GM18507 (cell line): ENCODE results near the gene BMPR1B.
"Not testable (repeated sequence)": the region's sequence is repeated elsewhere in the genome, so short reads cannot be mapped to it uniquely, and the experiment has no call there.

ENCODE experiments used
- DNase-seq: peaks from one replicate; pipeline ENCODE4 v3.0.0; 2011; ENCODE audit warnings: low read depth; ENCODE audit not compliant: insufficient read length; ENCODE audit errors: extremely low spot score
- FAIRE-seq: peaks from 2 replicates; lab custom pipeline; 2011; peaks lifted over from hg19 to GRCh38; lab: Jason Lieb, UNC

BMPR1B gene

GRCh38 chr4:95102162-95102790, 344.5 kb downstream of the BMPR1B start:
- DNase-seq (no peak), FAIRE-seq (no peak)

- no peak for DNase-seq
These were observed 347.4 kb downstream of the BMPR1B start for GRCh38 chr4:95105112-95105511.

GRCh38 chr4:95105983-95106382, 348.2 kb downstream of the BMPR1B start:
- DNase-seq (no peak), FAIRE-seq (no peak)

More at GRCh38 chr4:95105112-95105511, 347.4 kb downstream of the BMPR1B start:
- no peak for FAIRE-seq

GRCh38 chr4:95106408-95106928, 348.7 kb downstream of the BMPR1B start:
- DNase-seq (no peak), FAIRE-seq (no peak)

DNA sequence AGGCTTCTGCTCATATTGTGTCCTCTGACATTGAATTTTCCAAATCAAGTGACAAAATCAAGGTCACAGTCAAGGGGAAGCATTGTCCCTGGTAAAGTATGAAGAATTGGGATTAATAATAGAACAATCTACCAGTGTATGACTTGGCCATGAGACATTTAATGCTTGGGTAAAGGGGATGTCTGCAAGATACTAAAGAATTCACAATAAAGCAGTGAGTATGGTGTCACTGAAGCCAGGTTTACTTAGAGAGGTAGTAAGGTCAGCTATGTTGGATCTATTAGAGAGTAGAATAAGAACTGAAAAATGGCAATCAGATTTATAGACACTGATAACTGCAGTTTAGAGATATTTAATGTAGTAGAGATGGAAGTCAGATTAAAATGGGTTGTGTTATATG, 349.2 kb downstream of the BMPR1B start:
- no peak for DNase-seq
- FAIRE-seq, result no peak

DNA sequence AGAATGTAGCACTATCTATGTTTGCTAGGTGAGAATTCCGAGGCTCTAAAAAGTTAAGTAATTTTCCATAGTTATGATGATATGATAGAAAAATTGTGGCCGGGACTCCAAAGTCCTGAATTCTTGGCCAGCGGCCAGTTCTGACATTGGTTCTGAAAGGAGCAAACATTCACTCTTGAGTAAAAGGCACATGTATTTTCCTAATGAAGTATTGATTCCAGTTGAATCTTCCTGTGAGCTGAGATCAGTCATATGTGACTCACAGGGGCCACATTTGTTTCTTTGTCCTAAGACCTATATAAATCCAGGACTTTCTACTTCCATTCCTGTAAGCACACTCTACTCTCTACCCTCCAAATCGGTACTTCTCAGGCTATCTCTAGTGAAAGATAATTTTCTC, 349.9 kb downstream of the BMPR1B start:
- FAIRE-seq (no peak), DNase-seq (no peak)

- FAIRE-seq (no peak), DNase-seq (no peak)
These were observed 351.2 kb downstream of the BMPR1B start for GRCh38 chr4:95108883-95109421.

- FAIRE-seq (no peak), DNase-seq (no peak)
These were observed 356.8 kb downstream of the BMPR1B start for GRCh38 chr4:95114521-95114920.

DNA sequence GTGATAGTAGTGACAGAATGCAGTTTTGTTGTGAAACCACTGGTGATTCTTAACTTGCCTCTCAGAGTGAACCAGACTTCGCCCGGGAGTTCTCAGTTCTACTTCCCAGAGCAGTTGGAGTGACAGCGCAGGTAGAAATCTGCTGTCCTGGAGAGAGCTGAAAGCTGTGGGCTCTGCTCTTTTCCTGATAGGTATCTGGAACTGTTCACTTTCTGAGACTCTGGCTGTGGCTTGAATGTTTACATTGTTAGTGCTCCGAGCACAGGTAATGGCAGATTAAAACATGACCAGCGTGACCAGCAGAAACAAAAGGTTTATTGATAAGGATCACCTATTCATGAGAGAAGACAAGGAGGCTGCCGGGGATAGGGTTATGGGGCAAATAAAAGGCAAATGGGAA, 360.7 kb downstream of the BMPR1B start:
- no peak for DNase-seq
- FAIRE-seq, result no peak

GRCh38 chr4:95120456-95120855, 362.7 kb downstream of the BMPR1B start:
- FAIRE-seq, result peak; percentile 59
- DNase-seq, result no peak

GRCh38 chr4:95122001-95122400, 364.2 kb downstream of the BMPR1B start:
- DNase-seq (no peak), FAIRE-seq (no peak)

DNA sequence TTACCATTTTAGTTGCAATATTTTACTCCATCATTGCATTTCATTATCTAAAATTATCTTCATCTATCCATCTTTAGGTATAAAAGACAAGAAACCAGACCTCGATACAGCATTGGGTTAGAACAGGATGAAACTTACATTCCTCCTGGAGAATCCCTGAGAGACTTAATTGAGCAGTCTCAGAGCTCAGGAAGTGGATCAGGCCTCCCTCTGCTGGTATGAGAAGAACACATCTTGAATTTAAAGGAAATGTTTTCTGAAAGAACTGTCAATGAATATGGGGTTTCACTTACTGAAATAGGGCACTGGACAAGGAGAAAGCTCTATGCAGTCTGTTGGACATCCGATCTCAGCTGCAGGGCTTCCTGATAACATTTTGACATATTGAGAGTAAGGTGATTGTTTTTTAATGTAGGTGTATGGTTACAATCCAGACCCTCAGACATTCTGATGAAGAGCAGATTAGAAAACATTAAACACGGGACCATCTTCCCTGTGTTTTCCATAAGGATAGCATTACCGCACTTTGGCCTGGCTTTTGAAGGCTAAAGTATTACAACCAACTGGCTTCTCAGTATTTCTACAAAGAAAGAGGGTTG, 367.2 kb downstream of the BMPR1B start:
- DNase-seq, result no peak
- no peak for FAIRE-seq

DNA sequence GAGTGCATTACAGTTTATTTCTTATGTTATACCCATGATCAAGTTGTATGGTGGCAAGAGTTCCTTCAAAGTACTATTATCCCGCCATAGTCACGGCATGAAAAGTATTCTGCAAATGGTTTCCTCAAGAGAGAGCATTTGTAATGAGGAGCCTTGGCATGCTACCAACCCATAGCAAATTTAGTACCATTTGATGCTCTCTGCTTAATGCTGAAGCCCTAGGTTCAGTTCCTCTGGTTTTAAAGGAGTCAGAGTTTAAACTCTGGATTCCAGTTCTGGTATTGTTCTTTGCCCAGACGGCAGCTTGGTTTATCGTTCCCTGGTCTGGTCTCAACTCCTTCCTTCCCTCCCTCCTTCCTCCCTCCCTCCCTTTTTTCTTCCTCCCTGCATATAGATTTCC, 371.3 kb downstream of the BMPR1B start:
- DNase-seq, result no peak
- no peak for FAIRE-seq

DNA sequence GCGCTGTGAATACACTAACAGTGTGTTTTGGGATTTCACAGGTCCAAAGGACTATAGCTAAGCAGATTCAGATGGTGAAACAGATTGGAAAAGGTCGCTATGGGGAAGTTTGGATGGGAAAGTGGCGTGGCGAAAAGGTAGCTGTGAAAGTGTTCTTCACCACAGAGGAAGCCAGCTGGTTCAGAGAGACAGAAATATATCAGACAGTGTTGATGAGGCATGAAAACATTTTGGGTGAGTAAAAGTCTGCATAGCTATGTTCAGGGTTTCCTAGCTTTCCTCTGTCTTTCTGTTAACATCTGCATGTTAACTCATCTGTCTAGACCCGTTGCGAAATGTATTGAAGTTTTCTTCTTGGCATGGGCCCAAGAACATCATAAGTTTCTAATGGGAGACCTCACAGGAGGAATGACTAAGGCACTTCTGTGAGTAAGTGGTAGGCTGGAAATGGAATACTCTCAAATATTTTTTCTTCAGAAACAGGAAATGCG, 372.1 kb downstream of the BMPR1B start:
- FAIRE-seq (no peak), DNase-seq (no peak)

GRCh38 chr4:95134016-95134415, 376.3 kb downstream of the BMPR1B start:
- FAIRE-seq, DNase-seq: not testable (repeated sequence)

DNA sequence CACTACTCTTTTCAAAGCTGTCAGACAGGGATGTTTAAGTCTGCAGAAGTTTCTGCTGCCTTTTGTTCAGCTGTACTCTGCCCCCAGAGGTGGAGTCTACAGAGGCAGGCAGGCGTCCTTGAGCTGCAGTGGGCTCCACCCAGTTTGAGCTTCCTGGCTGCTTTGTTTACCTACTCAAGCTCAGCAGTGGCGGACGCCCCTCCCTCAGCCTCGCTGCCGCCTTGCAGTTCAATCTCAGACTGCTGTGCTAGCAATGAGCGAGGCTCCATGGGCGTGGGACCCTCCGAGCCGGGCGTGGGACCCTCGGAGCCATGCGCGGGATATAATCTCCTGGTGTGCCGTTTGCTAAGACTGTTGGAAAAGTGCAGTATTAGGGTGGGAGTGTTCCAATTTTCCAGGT, 381.7 kb downstream of the BMPR1B start:
- not testable (repeated sequence) for DNase-seq, FAIRE-seq

DNA sequence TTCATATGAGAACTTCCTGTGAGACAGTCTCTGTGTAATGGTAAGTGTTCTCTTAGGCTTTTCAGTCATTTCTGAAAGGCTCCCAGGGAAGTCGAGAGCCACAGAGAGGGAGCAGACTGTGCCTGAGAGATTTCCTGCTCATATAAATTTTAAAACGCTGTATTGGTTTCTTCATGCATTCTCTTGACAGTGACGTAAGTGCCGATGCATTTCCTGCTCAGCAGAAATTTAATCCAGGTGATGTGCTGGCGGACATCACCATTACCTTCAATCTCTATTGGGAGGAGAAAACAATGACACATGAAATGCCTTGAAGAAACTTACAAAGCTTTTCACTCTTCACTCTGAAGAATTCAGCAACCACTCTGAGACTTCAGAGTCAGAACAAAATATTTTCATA, 383.6 kb downstream of the BMPR1B start:
- FAIRE-seq (no peak), DNase-seq (no peak)

GRCh38 chr4:95142932-95143331, 385.2 kb downstream of the BMPR1B start:
- FAIRE-seq (no peak), DNase-seq (no peak)

- FAIRE-seq (no peak), DNase-seq (no peak)
These were observed 393.5 kb downstream of the BMPR1B start for GRCh38 chr4:95151255-95151654.

- FAIRE-seq (no peak), DNase-seq (no peak)
These were observed 395.4 kb downstream of the BMPR1B start for GRCh38 chr4:95153182-95153581.
